Fibroblast of lung (primary cell): ENCODE data around the gene PSMG3.

ENCODE experiments used
- EZH2 ChIP-seq: IDR thresholded peaks from 2 replicates; pipeline ENCODE4 v1.5.1; 2012; ENCODE audit warnings: low read length, control low read depth, mild to moderate bottlenecking; ENCODE audit errors: missing control alignments
- TF ChIP-seq, protein P1 (sequence below), 2 donors: IDR thresholded peaks in 1 of 2; conservative IDR thresholded peaks in 1 of 2; 1 replicate in 1 of 2; 2 replicates in 1 of 2; pipeline ENCODE4 v1.5.1; 2011 to 2012; ENCODE audit warnings: low read length in 2 of 2, control low read depth in 1 of 2, inconsistent platforms in 1 of 2, low read depth in 1 of 2, mild to moderate bottlenecking in 1 of 2

GRCh38 chr7:1569016-1569415, 816 bp downstream of the PSMG3 start:
- TF ChIP-seq, protein P1, sequence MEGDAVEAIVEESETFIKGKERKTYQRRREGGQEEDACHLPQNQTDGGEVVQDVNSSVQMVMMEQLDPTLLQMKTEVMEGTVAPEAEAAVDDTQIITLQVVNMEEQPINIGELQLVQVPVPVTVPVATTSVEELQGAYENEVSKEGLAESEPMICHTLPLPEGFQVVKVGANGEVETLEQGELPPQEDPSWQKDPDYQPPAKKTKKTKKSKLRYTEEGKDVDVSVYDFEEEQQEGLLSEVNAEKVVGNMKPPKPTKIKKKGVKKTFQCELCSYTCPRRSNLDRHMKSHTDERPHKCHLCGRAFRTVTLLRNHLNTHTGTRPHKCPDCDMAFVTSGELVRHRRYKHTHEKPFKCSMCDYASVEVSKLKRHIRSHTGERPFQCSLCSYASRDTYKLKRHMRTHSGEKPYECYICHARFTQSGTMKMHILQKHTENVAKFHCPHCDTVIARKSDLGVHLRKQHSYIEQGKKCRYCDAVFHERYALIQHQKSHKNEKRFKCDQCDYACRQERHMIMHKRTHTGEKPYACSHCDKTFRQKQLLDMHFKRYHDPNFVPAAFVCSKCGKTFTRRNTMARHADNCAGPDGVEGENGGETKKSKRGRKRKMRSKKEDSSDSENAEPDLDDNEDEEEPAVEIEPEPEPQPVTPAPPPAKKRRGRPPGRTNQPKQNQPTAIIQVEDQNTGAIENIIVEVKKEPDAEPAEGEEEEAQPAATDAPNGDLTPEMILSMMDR (conservative IDR thresholded peaks at IDR 0.05 in 1 of 2, IDR thresholded peaks at IDR 0.05 in 1 of 2; ENCODE audit: low read depth in 1 of 2, low read length in 2 of 2), result no peak
- TF ChIP-seq EZH2, result no peak
